ENCODE data around the gene TRRAP.
"Not testable (repeated sequence)": the region's sequence is repeated elsewhere in the genome, so short reads cannot be mapped to it uniquely, and the experiment has no call there.

TRRAP gene

DNA sequence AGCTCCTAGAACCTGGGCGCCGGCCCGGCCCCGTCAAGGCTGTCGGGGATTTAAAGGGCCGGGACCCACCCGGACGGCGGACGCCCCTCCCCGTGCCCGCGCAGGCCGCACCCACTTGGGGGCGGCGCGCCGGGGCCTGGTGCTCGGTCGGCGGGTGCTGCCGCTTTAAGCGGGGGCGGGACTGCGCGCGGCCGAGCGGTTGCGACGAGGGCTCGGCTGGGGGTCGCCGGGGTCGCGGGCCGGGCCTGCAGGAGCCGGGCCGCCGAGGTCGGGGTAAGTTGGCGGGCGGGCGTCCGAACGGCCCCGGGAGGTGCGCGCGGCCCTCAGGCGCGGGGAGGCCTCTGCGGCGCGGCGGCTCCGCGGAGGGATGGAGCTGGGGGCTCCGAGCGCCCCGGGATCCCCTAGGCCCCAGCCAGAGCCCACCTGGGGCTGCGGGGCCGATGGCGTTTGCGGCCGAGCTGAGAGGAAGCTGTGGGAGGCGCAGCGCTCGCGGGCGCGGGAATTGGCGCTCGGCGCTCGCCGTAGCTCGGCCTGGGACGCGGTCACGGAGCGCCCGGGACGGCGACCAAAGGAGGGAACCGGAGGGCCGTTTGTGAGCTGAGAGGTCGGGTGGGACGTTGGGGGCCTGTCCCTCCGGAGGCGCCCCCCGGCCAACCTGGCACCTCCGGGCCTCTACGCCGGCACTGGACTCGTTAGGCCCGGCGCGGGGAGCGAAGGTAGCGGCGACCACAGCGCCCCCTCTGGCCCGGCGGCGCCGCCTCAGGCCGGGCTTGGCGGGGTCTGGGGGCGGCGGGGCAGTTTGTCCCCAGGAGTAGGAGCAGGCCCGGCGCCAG is at the start of gene TRRAP:
Gene TRRAP (plus strand): TSS at position 168 of the 833 bp plus-strand sequence. CDS start 2,619 bp downstream, outside the sequence.
- peak; percentile 58 for DNase-seq (ENCODE audit: low read depth)

DNA sequence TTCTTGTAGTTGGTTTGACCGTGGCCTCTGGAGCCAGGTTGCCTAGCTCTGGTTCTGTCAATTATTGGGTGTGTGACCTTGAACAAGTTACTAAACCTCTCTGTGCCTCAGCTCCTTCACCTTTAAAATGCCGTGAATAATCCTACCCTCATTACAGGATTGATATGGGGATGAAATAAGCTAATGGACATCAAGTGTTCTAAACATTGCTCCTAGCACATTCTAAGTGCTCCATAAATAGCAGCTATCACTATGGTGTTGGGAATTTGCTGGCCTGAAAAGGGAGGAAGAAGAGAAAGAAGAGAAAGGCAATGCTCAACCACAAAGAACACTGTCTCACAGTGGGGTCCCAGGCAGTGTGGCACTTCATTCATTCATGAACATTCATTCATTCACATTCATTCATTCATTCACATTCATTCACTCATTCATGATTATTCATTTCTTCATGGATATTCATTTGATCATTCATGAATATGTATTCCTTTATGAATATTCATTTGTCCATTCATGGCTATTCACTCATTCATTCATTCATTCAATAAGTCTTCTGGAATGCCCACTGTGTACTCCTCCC is 47.3 kb upstream of the TRRAP start:
- DNase-seq (ENCODE audit: low read depth), result no peak

- DNase-seq (ENCODE audit: low read depth), result no peak
These were observed 46.6 kb upstream of the TRRAP start for GRCh38 chr7:98831641-98832221.

- no peak for DNase-seq (ENCODE audit: low read depth)
These were observed 45.3 kb upstream of the TRRAP start for GRCh38 chr7:98833022-98833421.

- DNase-seq (ENCODE audit: low read depth), result no peak
These were observed 43.4 kb upstream of the TRRAP start for GRCh38 chr7:98834949-98835348.

DNA sequence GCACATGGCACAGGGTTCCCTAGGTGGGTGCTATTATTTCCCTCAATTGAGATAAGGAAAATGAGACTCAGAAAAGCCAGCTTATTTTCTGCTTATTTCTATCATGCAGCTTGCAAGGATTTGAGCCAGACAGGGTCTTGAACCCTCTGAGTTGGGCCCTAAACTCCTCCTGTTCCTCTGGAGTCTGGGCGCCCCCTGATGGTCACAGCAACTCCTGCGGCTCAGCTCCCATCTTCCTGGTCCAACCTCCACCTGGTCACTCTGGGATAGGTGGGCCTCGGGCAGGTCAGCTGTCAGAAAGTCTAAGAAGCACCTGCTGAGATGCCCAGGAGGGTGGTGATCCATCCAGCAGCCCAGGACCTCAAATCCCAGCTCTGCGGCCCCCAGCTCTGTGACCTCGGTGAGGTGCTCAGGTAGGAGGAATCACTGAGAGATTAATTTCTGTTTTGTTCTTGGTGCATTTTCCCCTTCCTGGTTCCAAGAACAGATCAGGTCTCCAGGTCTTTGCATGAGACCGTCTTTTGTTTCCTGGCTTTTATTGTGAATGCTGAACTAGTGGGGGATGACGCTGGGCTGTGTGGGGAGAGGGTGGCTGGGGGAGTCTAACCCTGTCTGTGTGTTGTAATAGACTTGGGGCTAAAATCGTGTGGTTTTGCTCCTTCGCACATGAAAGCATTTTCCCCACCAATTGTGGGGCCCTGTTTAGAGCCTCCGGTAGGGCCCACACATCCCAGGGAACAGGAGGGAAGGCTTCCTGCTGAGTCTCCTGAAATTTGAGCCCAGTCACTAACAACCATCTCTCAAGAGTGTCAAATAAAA is 41.3 kb upstream of the TRRAP start:
- DNase-seq (ENCODE audit: low read depth), result peak; percentile 21

GRCh38 chr7:98837630-98837972 is 40.7 kb upstream of the TRRAP start:
- no peak for DNase-seq (ENCODE audit: low read depth)

GRCh38 chr7:98840096-98840495 is 38.2 kb upstream of the TRRAP start:
- no peak for DNase-seq (ENCODE audit: low read depth)

DNA sequence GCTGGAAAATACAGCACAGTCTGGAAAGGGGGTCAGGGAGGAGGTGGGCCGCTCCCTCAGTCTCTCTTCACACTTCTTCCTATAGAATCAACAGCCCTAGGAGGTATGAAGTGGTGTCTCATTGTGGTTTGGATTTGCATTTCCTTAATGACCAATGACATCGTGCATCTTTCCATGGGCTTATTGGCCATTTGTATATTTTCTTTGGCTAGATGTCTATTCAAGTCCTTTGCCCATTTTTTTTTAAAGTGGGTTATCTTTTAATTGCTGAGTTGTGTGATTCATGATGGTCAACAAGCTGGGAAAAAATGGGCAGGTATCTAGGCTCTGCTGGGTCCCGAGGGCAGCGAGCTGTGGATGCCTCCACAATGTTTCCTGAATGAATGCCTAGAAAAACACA is 37.6 kb upstream of the TRRAP start:
- no peak for DNase-seq (ENCODE audit: low read depth)

DNA sequence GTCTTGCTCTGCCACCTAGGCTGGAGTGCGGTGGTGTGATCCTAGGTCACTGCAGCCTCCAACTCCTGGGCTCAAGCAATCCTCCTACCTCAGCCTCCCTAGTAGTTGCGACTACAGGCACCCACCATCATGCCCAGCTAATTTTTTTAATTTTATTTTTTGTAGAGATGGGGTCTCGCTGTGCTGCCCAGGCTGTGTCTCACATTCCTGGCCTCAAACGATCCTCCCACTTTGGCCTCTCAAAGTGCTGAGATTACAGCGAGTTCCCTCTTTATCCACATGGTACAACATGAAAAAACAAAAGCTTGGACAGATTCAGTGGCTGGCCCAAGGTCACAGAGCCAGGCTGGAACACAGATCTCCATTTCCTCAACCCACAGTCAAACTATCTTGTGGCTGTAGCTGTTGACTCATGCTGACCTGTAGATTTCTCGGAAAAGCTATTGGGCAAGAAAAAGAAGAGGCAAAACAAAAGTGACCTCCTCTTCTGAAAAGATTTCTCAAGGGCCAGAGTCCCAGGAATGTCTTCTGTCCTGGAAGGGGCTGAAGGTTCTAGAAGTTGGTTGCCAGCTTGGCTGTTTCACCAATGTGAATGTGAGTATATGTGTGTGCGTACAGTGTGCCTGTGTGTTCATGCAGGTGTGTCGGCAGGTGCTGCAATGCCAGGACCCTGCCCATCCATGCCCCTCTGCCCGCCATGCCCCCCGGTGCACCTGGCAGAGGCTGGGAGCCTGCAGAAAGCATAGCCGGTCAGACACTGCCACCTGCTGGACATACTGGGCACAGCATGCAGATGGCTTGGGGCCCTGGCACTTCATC is 36.9 kb upstream of the TRRAP start:
- DNase-seq (ENCODE audit: low read depth), result peak; percentile 96

DNA sequence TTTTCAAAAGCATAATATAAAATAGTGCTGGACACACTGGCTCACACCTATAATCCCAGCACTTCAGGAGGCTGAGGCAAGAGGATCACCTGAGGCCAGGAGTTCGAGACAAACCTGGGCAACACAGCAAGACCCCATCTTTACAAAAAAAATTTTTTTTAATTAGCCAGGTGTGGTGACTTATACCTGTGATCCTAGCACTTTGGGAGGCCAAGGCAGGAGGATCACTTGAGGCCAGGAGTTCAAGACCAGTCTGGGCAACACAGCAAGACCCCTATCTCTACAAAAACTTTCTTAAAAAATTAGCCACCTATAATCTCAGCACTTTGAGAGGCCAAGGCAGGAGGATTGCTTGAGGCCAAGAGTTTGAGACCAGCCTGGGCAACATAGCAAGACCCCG is 35.8 kb upstream of the TRRAP start:
- DNase-seq (ENCODE audit: low read depth), result not testable (repeated sequence)

DNA sequence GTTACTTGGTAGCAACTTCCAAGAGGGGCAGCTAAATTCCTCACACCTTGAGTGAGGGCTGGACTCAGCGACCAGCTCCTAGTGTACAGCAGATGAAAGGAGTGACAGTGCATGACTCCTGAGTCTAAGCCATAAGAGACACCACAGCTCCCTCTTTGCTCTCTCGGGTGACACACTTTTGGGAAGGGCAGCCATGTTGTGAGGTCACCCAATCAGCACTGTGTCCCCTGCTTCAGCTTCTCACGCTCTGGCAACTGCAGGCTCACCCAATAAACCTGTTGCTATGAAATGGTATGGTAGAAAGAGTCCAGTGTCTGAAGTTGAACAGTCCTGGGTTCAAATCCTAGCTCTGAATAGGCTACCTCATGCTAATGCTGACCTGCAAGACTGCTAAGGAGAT is 29.4 kb upstream of the TRRAP start:
- DNase-seq (ENCODE audit: low read depth), result no peak

- peak; percentile 41 for DNase-seq (ENCODE audit: low read depth)
These were observed 25.5 kb upstream of the TRRAP start for GRCh38 chr7:98852826-98853225.

- no peak for DNase-seq (ENCODE audit: low read depth)
These were observed 22.5 kb upstream of the TRRAP start for GRCh38 chr7:98855610-98856422.

DNA sequence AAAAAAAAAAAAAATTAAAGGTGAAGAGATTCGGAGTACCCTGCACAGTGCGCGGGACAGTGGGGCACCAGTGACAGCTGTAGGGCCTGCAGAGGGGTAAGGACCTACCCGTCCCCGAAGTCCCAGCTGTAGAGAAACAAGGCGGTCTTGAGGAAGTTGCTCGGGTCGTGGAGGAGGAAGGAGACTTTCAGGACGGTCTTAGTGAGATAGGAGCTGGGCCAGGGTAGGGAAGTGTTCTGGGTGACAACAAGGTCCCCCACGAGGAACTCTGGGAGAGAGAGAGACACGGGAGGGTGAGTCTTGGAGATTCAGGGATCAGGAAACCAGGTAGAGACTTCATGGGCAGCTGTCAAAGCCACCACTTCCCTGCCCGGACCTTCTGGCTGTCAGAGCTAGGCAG is 18.3 kb upstream of the TRRAP start:
- DNase-seq (ENCODE audit: low read depth), result no peak

DNA sequence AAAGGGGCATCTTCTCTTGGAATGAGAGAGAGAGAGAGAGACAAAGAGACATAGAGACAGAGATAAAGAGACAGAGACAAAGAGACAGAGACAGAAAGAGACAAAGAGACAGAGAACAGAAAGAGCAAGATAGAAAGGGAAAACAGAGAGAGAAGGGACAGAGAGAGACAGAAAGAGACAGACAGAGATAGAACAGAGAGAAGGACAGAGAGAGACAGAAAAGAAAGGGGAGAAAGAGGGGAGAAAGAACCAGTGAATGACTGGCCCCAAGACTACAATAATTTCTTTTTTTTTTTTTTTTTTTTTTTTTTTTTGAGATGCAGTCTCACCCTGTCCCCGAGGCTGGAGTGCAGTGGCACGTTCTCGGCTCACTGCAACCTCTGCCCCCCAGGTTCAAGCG is 16.1 kb upstream of the TRRAP start:
- DNase-seq (ENCODE audit: low read depth), result no peak

- no peak for DNase-seq (ENCODE audit: low read depth)
These were observed 15.5 kb upstream of the TRRAP start for GRCh38 chr7:98862716-98863420.

DNA sequence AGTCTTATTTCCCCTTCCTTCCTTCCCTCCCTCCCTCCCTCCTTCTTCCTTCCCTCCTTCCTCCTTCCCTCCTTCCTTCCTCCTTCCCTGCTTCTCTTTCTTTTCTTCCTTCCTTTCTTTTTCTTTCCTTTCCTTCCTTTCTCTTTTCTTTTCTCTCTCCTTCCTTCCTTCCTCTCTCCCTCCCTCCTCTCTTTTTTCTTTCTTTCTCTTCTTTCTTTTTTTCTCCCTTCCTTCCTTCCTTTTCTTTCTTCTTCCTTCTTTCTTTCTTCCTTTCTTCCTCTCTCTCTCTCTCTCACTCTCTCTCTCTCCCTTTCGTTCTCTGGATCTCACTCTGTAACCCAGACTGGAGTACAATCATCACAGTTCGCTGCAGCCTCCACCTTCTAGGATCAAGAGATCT is 14.7 kb upstream of the TRRAP start:
- no peak for DNase-seq (ENCODE audit: low read depth)

DNA sequence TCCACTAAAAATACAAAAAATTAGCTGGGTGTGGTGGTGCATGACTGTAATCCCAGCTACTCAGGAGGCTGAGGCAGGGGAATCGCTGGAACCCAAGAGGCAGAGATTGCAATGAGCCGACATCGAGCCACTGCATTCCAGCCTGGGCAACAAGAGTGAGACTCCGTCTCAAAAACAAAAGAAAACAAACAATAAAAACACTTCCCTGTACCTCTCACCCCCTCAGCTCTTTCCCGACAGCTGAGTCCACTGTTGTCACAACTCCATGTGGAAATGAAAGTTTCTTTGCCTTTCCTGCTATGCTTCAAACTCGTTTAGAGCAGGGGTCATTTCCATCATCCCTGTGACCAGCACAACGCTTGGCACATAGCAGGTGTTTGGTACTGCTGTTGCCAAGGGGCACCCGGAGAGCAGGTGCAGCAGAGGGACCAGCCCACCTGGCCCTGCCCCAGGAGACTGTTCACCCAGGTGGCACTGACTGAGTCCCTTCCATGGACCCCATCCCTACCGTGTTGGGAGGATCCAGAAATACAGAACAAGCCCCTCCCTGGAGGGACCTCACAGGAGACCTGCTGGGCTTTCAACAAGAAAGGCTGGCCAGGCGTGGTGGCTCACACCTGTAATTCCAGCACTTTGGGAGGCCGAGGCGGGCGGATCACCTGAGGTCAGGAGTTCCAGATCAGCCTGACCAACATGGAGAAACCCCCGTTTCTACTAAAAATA is 13.4 kb upstream of the TRRAP start:
- DNase-seq (ENCODE audit: low read depth), result no peak

GRCh38 chr7:98866351-98866750 is 12.0 kb upstream of the TRRAP start:
- DNase-seq (ENCODE audit: low read depth), result no peak
